NT2/D1 (cell line): Measurements from ENCODE around the gene MKRN1.

Experiments
- DNase-seq: peaks from one replicate; pipeline ENCODE4 v3.0.0-alpha.2; 2011; ENCODE audit warnings: low read depth, low spot score
- H3K27me3 ChIP-seq: 2 replicates; pipeline ENCODE4 v1.6.0; 2011; ENCODE audit warnings: mild to moderate bottlenecking; ENCODE audit not compliant: insufficient read length, insufficient read depth
- H3K36me3 ChIP-seq: 2 replicates; pipeline ENCODE4 v1.6.1; 2011; ENCODE audit warnings: mild to moderate bottlenecking, low read length, mixed read lengths; ENCODE audit not compliant: insufficient read depth, insufficient read length
- H3K4me1 ChIP-seq: 2 replicates; pipeline ENCODE4 v1.5.1; 2011; ENCODE audit not compliant: insufficient read depth, insufficient read length
- H3K4me3 ChIP-seq: 2 replicates; pipeline ENCODE4 v1.5.1; 2011; ENCODE audit warnings: low read depth; ENCODE audit not compliant: insufficient read length
- H3K9ac ChIP-seq: 2 replicates; pipeline ENCODE4 v1.6.0; 2011; ENCODE audit warnings: low read depth; ENCODE audit not compliant: insufficient read length
- H3K9me3 ChIP-seq: 2 replicates; pipeline ENCODE4 v1.5.1; 2011; ENCODE audit warnings: mild to moderate bottlenecking, low read length; ENCODE audit not compliant: insufficient read depth
- SUZ12 ChIP-seq: IDR thresholded peaks from 2 replicates; pipeline ENCODE4 v1.6.1; 2011; ENCODE audit not compliant: insufficient read length, insufficient read depth; ENCODE audit errors: extremely low read depth
- YY1 ChIP-seq: IDR thresholded peaks from 2 replicates; pipeline ENCODE4 v1.6.1; 2011; ENCODE audit not compliant: insufficient read length, insufficient read depth
- ZNF274 ChIP-seq: IDR thresholded peaks from 2 replicates; pipeline ENCODE4 v1.6.1; 2011; ENCODE audit warnings: mild to moderate bottlenecking, low read depth, low read length

MKRN1 gene

DNA sequence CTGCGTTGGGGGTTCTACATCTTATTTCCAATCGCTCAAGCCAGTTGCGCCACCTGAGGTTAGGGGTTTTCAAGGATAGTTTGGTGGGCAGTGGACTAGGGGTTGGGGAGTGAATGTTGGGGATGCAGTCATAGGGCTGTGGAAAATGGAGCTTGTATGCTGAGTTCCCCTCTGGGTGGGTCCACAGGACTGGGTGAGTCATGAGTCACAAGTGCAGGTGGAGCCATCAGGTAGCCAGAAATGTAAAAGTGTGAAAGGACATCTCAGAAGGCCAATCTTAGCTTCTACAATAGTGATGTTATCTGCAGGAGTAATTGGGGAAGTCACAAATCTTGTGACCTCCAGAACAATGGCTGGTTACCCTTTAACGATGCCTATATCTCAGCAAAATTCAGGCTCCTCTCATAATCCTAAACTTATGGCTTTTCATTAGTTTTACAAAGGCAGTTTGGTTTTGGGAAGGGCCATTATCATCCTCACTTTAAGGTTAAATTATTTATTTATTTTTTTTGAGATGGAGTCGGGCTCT, 18.0 kb upstream of the MKRN1 start:
- Histone ChIP-seq H3K9ac (no peak overlapping the region), H3K27me3 (no peaks in the 10 kb centered on the region), H3K4me3 (no peak overlapping the region), H3K9me3 (no peaks in the 10 kb centered on the region), H3K36me3 (no peaks in the 10 kb centered on the region), H3K4me1 (peaks cover 2% of the 10 kb centered on the region)
- TF ChIP-seq SUZ12 = no peak
- no peak for TF ChIP-seq YY1
- no peak for TF ChIP-seq ZNF274
- DNase-seq = no peak

- Histone ChIP-seq H3K36me3 (no peaks in the 10 kb centered on the region), H3K4me1 (peaks cover 2% of the 10 kb centered on the region), H3K9me3 (no peaks in the 10 kb centered on the region), H3K4me3 (no peak overlapping the region), H3K27me3 (no peaks in the 10 kb centered on the region), H3K9ac (no peak overlapping the region)
- no peak for TF ChIP-seq SUZ12
- TF ChIP-seq YY1 = no peak
- DNase-seq = no peak
These were observed 16.3 kb upstream of the MKRN1 start for GRCh38 chr7:140495514-140496097.

- peaks cover 2% of the 10 kb centered on the region for H3K4me1 ChIP-seq
- DNase-seq = no peak
- no peaks in the 10 kb centered on the region for H3K9me3 ChIP-seq
- no peaks in the 10 kb centered on the region for H3K27me3 ChIP-seq
- TF ChIP-seq ZNF274 (no peak), SUZ12 (no peak), YY1 (no peak)
- H3K9ac ChIP-seq = peak overlapping the region; percentile 32
- H3K4me3 ChIP-seq = no peak overlapping the region
- H3K36me3 ChIP-seq = no peaks in the 10 kb centered on the region
These were observed 15.6 kb upstream of the MKRN1 start for GRCh38 chr7:140494867-140495266.

GRCh38 chr7:140489026-140489359, 9.7 kb upstream of the MKRN1 start:
- TF ChIP-seq YY1 = no peak
- no peak for TF ChIP-seq SUZ12
- TF ChIP-seq ZNF274 = no peak
- no peaks in the 10 kb centered on the region for H3K36me3 ChIP-seq
- no peak overlapping the region for H3K9ac ChIP-seq
- peaks cover 4% of the 10 kb centered on the region for H3K4me1 ChIP-seq
- H3K27me3 ChIP-seq = no peaks in the 10 kb centered on the region
- DNase-seq = no peak
- H3K4me3 ChIP-seq = no peak overlapping the region
- H3K9me3 ChIP-seq = no peaks in the 10 kb centered on the region

GRCh38 chr7:140485500-140486265, 6.4 kb upstream of the MKRN1 start:
- no peaks in the 10 kb centered on the region for H3K27me3 ChIP-seq
- H3K36me3 ChIP-seq = no peaks in the 10 kb centered on the region
- no peaks in the 10 kb centered on the region for H3K9me3 ChIP-seq
- H3K4me3 ChIP-seq = no peak overlapping the region
- H3K9ac ChIP-seq = peak overlapping the region; percentile 56
- TF ChIP-seq ZNF274 = no peak
- no peak for TF ChIP-seq SUZ12
- no peak for TF ChIP-seq YY1
- DNase-seq = no peak
- H3K4me1 ChIP-seq = peaks cover 9% of the 10 kb centered on the region

- Histone ChIP-seq H3K4me1 (peaks cover 9% of the 10 kb centered on the region), H3K36me3 (no peaks in the 10 kb centered on the region), H3K9me3 (no peaks in the 10 kb centered on the region), H3K27me3 (no peaks in the 10 kb centered on the region), H3K4me3 (no peak overlapping the region), H3K9ac (peak overlapping the region; percentile 56)
- TF ChIP-seq ZNF274 (no peak), YY1 (no peak), SUZ12 (no peak)
- DNase-seq = no peak
These were observed 5.7 kb upstream of the MKRN1 start for GRCh38 chr7:140484951-140485499.

DNA sequence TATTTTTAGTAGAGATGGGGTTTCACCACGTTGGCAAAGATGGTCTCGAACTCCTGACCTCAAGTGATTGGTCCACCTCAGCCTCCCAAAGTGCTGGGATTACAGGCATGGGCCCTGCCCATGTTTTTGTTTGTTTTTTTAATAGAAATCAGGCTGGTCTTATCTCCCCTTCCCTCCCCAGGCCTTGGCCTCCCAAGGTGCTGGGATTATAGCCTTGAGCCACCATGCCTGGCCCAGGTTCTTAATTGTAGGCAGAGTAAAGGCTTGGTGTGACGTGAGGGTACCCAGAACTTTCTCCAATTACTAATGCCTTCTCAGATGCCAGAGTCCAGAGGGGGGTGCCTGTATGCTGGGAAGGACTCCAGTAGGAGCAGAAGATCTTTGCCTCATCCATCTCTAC, 5.2 kb upstream of the MKRN1 start:
- H3K4me1 ChIP-seq = peaks cover 9% of the 10 kb centered on the region
- no peak overlapping the region for H3K4me3 ChIP-seq

More for the DNA sequence above, 5.2 kb upstream of the MKRN1 start:
- H3K9ac ChIP-seq = no peak overlapping the region
- DNase-seq = no peak
- H3K9me3 ChIP-seq = no peaks in the 10 kb centered on the region
- no peak for TF ChIP-seq SUZ12
- TF ChIP-seq ZNF274 = no peak
- no peak for TF ChIP-seq YY1
- no peaks in the 10 kb centered on the region for H3K36me3 ChIP-seq
- H3K27me3 ChIP-seq = no peaks in the 10 kb centered on the region
